Thyroid gland (tissue), 4 donors: ENCODE results near the gene ZDHHC17.

ENCODE experiments used
- POLR2A ChIP-seq, 2 donors: fragments of 450-650 bp; IDR thresholded peaks; one replicate each; pipeline ENCODE4 v1.6.1; 2017; ENCODE audit warnings: antibody characterized with exemption in 2 of 2, mild to moderate bottlenecking in 2 of 2, moderate library complexity in 1 of 2
- TF ChIP-seq, protein P1 (sequence below), 6 experiments: fragments of 200-600 bp in 3 of 6; fragments of 450-650 bp in 3 of 6; sonication (generic) in 3 of 6; IDR thresholded peaks; one replicate each; pipeline ENCODE4 v1.5.1; 2016 to 2019; ENCODE audit warnings: antibody characterized with exemption in 6 of 6, mild to moderate bottlenecking in 2 of 6, inconsistent platforms in 1 of 6, moderate library complexity in 1 of 6

DNA sequence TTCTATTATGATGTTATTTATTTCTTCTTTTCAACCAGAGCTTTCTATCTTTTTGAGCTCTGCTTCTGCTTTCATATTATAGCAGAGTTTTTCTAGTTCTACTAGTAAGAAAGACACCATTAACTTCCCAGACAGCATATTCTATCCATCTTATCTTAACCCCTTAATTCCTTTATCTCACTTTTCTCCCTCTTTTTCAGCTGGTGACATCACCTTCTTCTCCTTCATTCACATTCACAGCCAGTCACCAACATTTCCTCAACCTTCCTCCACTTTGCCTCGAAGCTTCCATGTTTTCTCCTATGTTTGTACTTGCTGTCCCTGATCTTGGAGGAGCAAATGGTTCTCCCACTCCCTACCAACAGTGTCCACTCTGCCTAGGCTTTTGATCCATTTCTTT lies 118.5 kb downstream of the ZDHHC17 start:
- TF ChIP-seq, protein P1, sequence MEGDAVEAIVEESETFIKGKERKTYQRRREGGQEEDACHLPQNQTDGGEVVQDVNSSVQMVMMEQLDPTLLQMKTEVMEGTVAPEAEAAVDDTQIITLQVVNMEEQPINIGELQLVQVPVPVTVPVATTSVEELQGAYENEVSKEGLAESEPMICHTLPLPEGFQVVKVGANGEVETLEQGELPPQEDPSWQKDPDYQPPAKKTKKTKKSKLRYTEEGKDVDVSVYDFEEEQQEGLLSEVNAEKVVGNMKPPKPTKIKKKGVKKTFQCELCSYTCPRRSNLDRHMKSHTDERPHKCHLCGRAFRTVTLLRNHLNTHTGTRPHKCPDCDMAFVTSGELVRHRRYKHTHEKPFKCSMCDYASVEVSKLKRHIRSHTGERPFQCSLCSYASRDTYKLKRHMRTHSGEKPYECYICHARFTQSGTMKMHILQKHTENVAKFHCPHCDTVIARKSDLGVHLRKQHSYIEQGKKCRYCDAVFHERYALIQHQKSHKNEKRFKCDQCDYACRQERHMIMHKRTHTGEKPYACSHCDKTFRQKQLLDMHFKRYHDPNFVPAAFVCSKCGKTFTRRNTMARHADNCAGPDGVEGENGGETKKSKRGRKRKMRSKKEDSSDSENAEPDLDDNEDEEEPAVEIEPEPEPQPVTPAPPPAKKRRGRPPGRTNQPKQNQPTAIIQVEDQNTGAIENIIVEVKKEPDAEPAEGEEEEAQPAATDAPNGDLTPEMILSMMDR (IDR thresholded peaks at IDR 0.05) = no peak
- no peak for TF ChIP-seq POLR2A (IDR thresholded peaks at IDR 0.05)
